Lower leg skin (tissue), 3 donors: ENCODE measurements around the gene DHX36.

Experiments
- CTCF ChIP-seq, 3 donors: fragments of 450-650 bp; IDR thresholded peaks; one replicate each; pipeline ENCODE4 v1.5.1; 2016; ENCODE audit warnings: antibody characterized with exemption in 3 of 3, mild to moderate bottlenecking in 3 of 3, moderate library complexity in 2 of 3
- POLR2A ChIP-seq, 2 donors: fragments of 450-650 bp; IDR thresholded peaks; one replicate each; pipeline ENCODE4 v1.6.1; 2016 to 2017; ENCODE audit warnings: antibody characterized with exemption in 2 of 2, mild to moderate bottlenecking in 1 of 2, moderate library complexity in 1 of 2

GRCh38 chr3:154224866-154225265, 99.4 kb downstream of the DHX36 start:
- TF ChIP-seq CTCF (IDR thresholded peaks at IDR 0.05) (no peak), POLR2A (IDR thresholded peaks at IDR 0.05) (no peak)
